Epithelial cell of proximal tubule (primary cell): ENCODE measurements around the gene PCNX2. TPM values are rescaled to one million over a fixed set of nuclear protein-coding genes. Genes with fewer than 3 reads are reported as not detected.

Experiments used
- DNase-seq: peaks from one replicate; pipeline ENCODE4 v3.0.0-alpha.2; 2011; ENCODE audit warnings: low read depth
- H3K4me3 ChIP-seq: 2 replicates; pipeline ENCODE4 v1.5.1; 2011; ENCODE audit warnings: low read depth, mild to moderate bottlenecking, low read length
- total RNA-seq: library from RNA; depleted of rRNA; stranded (reverse); fragments of >200 nt; gene quantifications from 2 replicates; pipeline ENCODE4 v1.2.3, GENCODE V29; 2015
- TF ChIP-seq, protein P1 (sequence below): conservative IDR thresholded peaks from 2 replicates; pipeline ENCODE4 v1.5.1; 2012; ENCODE audit warnings: low read depth, mild to moderate bottlenecking, low read length

The PCNX2 gene
- total RNA-seq, 1 donor from 2014 or later = 11.4 TPM

DNA sequence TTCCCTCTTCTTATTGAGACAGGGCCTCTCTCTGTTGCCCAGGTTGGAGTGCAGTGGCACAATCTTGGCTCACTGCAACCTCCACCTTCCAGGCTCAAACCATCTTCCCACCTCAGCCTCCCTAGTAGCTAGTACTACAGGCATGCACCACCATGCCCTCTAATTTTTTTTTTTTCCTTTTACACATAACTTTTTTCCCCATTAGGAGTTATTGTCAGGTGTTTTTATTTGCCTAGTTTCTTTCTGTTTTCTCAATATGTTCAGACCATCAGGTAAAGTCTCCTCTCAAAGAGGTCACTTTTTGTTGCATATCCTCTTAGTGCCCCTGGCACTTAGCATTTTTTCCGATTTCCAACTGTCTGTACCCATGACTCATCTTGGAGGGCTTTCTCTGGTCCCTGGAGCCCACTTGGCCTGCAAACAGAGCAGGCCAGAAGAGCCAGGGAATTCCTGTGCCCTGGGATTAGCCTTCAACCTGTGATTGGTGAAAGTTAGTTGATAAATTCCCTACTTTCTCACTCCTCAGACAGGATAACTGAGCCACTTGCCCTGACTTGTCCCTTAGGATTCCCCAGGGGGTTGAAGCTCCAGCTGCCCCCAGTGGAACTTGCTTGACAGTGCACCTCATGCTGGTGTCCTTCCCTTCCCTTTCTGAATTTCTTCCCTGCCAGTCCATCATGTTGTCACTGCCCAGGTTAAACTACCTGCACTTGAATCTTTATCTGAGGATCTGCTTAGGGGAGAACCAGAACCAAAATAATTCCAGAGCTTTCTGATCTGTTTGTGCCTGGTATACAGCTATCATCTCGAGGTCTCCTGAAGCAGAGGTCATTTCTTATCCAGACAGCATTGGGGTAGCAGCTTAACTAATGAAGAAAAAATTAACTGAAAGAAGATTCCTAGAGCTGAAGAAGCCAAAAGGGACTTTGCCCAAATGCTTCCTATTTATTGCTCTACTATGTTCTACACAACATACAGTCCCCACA, 342.7 kb downstream of the PCNX2 start:
- DNase-seq = no peak
- TF ChIP-seq, protein P1, sequence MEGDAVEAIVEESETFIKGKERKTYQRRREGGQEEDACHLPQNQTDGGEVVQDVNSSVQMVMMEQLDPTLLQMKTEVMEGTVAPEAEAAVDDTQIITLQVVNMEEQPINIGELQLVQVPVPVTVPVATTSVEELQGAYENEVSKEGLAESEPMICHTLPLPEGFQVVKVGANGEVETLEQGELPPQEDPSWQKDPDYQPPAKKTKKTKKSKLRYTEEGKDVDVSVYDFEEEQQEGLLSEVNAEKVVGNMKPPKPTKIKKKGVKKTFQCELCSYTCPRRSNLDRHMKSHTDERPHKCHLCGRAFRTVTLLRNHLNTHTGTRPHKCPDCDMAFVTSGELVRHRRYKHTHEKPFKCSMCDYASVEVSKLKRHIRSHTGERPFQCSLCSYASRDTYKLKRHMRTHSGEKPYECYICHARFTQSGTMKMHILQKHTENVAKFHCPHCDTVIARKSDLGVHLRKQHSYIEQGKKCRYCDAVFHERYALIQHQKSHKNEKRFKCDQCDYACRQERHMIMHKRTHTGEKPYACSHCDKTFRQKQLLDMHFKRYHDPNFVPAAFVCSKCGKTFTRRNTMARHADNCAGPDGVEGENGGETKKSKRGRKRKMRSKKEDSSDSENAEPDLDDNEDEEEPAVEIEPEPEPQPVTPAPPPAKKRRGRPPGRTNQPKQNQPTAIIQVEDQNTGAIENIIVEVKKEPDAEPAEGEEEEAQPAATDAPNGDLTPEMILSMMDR = peak; percentile 76
- H3K4me3 ChIP-seq = no peak overlapping the region

DNA sequence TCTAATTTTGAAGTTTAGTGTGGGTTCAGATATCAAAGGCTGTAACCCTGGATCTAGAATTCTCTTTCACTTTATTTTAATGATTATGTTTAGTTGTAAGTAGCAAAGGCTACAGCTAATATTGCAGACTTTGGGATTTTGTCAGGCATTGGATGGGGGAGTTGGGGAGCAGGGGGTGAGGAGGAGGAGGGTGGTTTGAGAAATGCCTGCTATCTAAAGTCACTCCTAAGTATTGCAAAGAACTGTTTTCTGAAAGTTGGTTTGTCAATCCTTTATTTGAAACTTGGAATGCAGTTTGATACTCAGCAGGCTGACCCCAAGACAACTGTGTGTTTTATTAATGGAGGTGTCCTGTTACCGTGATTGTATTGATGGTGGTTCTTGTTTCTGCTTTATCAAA, 343.9 kb downstream of the PCNX2 start:
- TF ChIP-seq, protein P1 = no peak
- DNase-seq = no peak
- peak overlapping the region; percentile 94 for H3K4me3 ChIP-seq

DNA sequence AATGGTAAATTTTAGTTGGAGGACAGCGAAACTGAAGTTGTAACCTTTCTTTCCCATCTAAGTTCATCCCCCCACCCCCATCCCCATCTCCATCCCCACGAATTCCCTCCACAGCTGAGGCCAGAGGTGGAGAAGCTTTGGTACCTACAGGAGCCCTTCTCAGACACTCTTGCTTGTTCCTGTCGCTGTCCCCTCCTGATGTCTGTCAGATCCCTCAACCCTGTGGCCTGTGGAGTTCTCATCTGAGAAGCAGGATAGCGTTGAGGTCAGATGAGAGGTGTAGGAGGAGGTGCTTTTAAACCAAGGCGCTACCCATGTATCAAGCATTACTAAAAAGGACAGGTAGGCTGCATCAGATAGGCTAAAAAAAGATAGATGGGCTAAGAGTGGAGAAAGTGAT, 344.3 kb downstream of the PCNX2 start:
- peak overlapping the region; percentile 94 for H3K4me3 ChIP-seq
- no peak for DNase-seq
- TF ChIP-seq, protein P1 = no peak

DNA sequence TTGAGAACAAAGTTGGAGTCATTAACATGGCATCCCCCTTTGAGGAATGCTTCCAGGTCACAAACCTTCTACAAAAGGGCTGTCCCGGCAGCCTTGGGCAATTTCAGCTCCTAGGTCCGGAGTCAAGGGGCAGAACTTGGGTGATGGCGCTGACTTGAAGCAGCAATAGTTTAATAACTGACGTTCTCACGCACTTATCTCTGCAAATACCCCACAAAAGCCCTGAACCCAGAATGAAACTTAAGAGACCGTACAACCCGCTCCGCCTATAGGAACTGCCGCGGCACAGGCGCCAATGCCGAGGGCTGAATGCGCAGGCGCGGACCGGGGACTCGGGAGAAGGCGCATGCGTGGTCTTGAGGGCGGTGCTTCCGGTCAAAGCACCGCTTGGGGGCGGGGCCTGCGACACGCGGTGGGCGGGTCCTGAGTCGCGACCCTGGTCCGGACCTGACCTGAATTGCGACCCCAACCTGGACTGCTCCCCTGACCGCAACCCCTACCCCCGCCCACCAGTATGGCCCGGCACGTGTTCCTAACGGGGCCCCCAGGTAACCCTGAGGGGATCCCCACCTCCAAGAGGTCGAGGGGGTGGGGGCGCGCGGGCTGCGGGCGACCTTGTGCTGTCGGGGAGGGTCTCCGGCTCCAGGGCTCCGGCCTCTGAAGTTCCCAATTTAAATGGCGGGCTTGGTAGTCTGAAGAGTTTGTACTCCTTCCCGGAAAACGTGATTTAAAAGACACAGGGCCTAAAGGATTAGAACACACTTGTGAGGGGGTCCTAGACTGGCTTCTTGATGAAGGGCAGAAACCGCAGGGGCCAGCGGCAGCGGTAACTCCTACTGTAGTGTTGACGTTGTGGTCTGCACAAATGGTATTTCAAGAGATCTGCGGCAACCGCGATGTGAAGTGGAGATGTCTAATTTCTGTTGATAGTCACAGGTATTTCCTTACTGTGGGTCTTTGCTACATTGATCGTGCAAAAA, 345.0 kb downstream of the PCNX2 start, which contains the start of gene NTPCR:
Gene NTPCR (plus strand): TSS at position 415 of the 980 bp plus-strand sequence. CDS start 100 bp downstream, at position 515.
- TF ChIP-seq, protein P1 = no peak
- H3K4me3 ChIP-seq = peak within 1 kb of the TSS; percentile 94
- DNase-seq = peak; percentile 50

DNA sequence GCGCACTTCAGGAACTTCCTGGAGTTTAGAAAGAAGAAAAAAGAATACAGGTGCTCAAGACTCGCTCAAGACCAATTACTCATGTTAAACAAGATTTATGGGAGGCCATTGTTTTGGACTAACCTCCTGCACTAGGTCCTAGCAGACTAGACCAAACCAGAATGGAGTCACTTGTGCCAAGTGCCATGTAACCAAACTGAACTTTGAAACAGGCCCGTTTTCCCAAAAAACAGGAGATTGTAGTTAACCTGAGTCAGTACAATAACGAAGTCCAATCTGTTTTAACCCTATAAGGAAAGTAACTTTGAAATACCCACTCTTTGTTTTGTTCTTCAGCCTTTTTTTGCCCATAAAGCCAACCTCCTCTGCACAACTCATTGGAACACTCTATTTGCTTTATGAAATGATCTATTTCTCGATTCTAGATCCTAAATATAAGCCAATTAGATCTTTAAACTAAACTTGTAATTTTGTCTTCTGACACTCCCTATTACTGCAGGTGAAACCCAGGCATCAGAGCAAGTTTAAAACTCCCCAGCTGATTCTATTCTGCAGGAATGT, 345.8 kb downstream of the PCNX2 start:
- DNase-seq = no peak
- peak overlapping the region; percentile 94 for H3K4me3 ChIP-seq
- TF ChIP-seq, protein P1 = no peak

DNA sequence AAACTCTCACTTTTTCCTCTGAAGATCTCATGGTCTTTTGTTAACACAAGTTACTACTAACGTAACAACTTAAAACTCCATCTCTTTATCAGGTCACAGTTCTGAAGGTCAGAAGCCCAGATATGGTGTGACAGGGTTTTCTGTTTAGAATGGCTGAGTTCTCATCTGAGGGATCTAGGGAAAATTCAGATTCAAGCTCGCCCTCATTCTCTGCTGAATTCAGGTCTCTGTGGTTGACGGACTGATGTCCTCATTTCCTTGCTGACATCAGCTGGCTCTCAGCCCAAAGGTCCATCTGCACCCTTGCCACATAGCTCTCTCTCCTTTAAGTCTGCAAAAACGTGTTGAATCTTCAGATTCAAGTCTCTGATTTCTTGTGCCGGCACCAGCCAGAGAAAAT, 351.2 kb downstream of the PCNX2 start:
- TF ChIP-seq, protein P1 = no peak
- DNase-seq = no peak
- no peak overlapping the region for H3K4me3 ChIP-seq
